SK-N-SH (cell line): ENCODE measurements around the gene GPAT3.

ENCODE experiments used
- CHD2 ChIP-seq: fragments of 150-350 bp; IDR thresholded peaks from 2 replicates; pipeline ENCODE4 v1.6.1; 2018; ENCODE audit warnings: low read length; ENCODE audit not compliant: partially characterized antibody
- ELF1 ChIP-seq: IDR thresholded peaks from 2 replicates; pipeline ENCODE4 v1.4.0; 2012
- EP300 ChIP-seq, 2 experiments: IDR thresholded peaks; 2 replicates each; pipeline versions ENCODE4 v1.4.0 to v1.6.1; 2012; ENCODE audit warnings: borderline replicate concordance in 1 of 2, low read depth in 1 of 2, low read length in 1 of 2
- GABPA ChIP-seq: IDR thresholded peaks from 2 replicates; pipeline ENCODE4 v1.4.0; 2012; ENCODE audit warnings: low read depth, mild to moderate bottlenecking
- POLR2AphosphoS5 ChIP-seq: IDR thresholded peaks from 2 replicates; pipeline ENCODE4 v1.6.1; 2012; ENCODE audit warnings: low read depth, low read length
- RAD21 ChIP-seq: IDR thresholded peaks from 2 replicates; pipeline ENCODE4 v1.6.1; 2012; ENCODE audit warnings: mild to moderate bottlenecking, low read length
- RCOR1 ChIP-seq: fragments of 150-350 bp; IDR thresholded peaks from 2 replicates; pipeline ENCODE4 v1.6.1; 2017; ENCODE audit warnings: antibody characterized with exemption, low read length
- SMC3 ChIP-seq: IDR thresholded peaks from 2 replicates; pipeline ENCODE4 v1.6.1; 2012; ENCODE audit warnings: low read depth, low read length, improper control_type of control experiment
- TF ChIP-seq, protein P1 (sequence below): fragments of 200-600 bp; sonication (generic); IDR thresholded peaks from 2 replicates; pipeline ENCODE4 v1.6.1; 2017; ENCODE audit warnings: antibody characterized with exemption, mild to moderate bottlenecking, moderate library complexity
- TF ChIP-seq, protein P2 (sequence below): IDR thresholded peaks from 2 replicates; pipeline ENCODE4 v1.6.1; 2012; ENCODE audit warnings: mild to moderate bottlenecking, low read depth, low read length, moderate library complexity

DNA sequence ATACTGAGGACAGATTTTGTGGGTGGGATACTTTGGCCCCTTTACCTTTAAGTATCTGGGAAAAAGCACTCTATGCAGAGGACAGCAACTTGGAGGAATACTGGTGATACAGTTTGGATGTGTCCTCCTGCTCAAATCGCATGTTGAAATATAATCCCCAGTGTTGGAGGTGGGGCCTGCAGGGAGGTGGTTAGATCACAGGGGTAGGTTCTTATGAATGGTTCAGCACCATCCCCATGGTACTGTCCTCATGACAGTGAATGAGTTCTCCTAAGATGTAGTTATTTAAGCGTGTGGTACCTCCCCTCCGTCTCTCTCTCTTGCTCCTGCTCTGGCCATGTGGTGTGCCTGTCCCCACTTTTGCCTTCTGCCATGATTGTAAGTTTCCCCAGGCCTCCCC is 24.6 kb downstream of the GPAT3 start:
- no peak for TF ChIP-seq ELF1
- TF ChIP-seq, protein P1, sequence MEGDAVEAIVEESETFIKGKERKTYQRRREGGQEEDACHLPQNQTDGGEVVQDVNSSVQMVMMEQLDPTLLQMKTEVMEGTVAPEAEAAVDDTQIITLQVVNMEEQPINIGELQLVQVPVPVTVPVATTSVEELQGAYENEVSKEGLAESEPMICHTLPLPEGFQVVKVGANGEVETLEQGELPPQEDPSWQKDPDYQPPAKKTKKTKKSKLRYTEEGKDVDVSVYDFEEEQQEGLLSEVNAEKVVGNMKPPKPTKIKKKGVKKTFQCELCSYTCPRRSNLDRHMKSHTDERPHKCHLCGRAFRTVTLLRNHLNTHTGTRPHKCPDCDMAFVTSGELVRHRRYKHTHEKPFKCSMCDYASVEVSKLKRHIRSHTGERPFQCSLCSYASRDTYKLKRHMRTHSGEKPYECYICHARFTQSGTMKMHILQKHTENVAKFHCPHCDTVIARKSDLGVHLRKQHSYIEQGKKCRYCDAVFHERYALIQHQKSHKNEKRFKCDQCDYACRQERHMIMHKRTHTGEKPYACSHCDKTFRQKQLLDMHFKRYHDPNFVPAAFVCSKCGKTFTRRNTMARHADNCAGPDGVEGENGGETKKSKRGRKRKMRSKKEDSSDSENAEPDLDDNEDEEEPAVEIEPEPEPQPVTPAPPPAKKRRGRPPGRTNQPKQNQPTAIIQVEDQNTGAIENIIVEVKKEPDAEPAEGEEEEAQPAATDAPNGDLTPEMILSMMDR, result no peak
- TF ChIP-seq CHD2, result no peak
- TF ChIP-seq RCOR1, result no peak
- TF ChIP-seq EP300 (IDR thresholded peaks at IDR 0.05; ENCODE audit: borderline replicate concordance in 1 of 2, low read depth in 1 of 2, low read length in 1 of 2), result no peak
- TF ChIP-seq, protein P2, sequence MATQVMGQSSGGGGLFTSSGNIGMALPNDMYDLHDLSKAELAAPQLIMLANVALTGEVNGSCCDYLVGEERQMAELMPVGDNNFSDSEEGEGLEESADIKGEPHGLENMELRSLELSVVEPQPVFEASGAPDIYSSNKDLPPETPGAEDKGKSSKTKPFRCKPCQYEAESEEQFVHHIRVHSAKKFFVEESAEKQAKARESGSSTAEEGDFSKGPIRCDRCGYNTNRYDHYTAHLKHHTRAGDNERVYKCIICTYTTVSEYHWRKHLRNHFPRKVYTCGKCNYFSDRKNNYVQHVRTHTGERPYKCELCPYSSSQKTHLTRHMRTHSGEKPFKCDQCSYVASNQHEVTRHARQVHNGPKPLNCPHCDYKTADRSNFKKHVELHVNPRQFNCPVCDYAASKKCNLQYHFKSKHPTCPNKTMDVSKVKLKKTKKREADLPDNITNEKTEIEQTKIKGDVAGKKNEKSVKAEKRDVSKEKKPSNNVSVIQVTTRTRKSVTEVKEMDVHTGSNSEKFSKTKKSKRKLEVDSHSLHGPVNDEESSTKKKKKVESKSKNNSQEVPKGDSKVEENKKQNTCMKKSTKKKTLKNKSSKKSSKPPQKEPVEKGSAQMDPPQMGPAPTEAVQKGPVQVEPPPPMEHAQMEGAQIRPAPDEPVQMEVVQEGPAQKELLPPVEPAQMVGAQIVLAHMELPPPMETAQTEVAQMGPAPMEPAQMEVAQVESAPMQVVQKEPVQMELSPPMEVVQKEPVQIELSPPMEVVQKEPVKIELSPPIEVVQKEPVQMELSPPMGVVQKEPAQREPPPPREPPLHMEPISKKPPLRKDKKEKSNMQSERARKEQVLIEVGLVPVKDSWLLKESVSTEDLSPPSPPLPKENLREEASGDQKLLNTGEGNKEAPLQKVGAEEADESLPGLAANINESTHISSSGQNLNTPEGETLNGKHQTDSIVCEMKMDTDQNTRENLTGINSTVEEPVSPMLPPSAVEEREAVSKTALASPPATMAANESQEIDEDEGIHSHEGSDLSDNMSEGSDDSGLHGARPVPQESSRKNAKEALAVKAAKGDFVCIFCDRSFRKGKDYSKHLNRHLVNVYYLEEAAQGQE, result no peak
- TF ChIP-seq GABPA, result no peak
- no peak for TF ChIP-seq RAD21
- TF ChIP-seq POLR2AphosphoS5, result no peak
- no peak for TF ChIP-seq SMC3
